ENCODE results near the gene GPC4.

Gene GPC4

DNA sequence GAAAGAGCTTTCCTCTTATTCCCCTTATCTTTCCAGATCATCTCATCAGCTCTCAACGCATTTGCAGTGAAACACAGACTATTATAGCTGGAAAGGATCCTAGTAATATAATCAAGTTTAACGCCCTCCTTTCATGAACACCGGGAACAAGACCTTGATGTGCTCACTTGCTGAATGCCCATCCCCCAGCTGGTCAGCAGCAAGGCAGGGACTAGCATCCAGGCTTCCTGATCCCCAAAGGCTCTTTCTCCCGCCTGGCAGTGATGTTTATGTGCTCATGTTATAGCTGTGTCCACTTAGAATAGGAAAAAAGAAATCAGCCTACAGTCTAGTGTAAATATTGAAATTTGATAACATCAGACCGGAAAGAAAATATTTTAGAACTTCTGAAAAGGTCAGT lies 24.6 kb downstream of the GPC4 start:
- Histone ChIP-seq H3K27ac (ENCODE audit: low read length) (no peak overlapping the region), H3K4me1 (ENCODE audit: control insufficient read depth, insufficient read depth, low read length) (no peaks in the 10 kb centered on the region), H3K27me3 (ENCODE audit: control insufficient read depth, insufficient read depth, low read length) (no peaks in the 10 kb centered on the region), H3K4me3 (ENCODE audit: low read length) (no peak overlapping the region), H3K36me3 (ENCODE audit: control insufficient read depth, insufficient read depth, low read length) (no peaks in the 10 kb centered on the region; the same call in 1 of the 2 replicates), H3K9me3 (ENCODE audit: control insufficient read depth, insufficient read depth, low read length) (no peaks in the 10 kb centered on the region)
- no peak for DNase-seq (ENCODE audit: low read depth, low spot score)
- no CpG with 5 or more reads among the region's 5 CpGs for WGBS (ENCODE audit: insufficient coverage, insufficient read length)

DNA sequence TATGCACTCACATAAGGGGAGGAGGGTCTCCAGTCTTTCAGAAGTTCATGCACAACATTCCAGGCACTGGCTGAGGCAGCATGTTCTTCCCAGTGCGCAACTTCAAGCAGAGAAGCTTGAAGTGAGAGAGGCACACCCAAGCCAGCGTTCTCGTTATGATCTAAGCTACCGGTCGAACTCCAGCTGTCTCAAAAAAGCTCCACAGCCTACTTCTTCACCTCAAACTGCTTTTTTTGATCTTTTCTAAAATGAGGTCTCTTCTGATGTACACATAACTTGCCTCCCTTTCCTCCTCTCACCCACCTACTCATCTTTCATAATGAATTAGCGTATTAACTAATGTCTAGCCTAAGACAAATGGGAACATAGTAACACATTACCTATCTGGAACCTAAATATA lies 25.3 kb downstream of the GPC4 start:
- H3K27ac ChIP-seq (ENCODE audit: low read length) = no peak overlapping the region
- no peaks in the 10 kb centered on the region for H3K4me1 ChIP-seq (ENCODE audit: control insufficient read depth, insufficient read depth, low read length)
- no peak overlapping the region for H3K4me3 ChIP-seq (ENCODE audit: low read length)
- WGBS (ENCODE audit: insufficient coverage, insufficient read length) = no CpG with 5 or more reads among the region's 6 CpGs
- no peaks in the 10 kb centered on the region for H3K27me3 ChIP-seq (ENCODE audit: control insufficient read depth, insufficient read depth, low read length)
- DNase-seq (ENCODE audit: low read depth, low spot score) = no peak
- no peaks in the 10 kb centered on the region for H3K9me3 ChIP-seq (ENCODE audit: control insufficient read depth, insufficient read depth, low read length)
- H3K36me3 ChIP-seq (ENCODE audit: control insufficient read depth, insufficient read depth, low read length) = no peaks in the 10 kb centered on the region; the same call in 1 of the 2 replicates

DNA sequence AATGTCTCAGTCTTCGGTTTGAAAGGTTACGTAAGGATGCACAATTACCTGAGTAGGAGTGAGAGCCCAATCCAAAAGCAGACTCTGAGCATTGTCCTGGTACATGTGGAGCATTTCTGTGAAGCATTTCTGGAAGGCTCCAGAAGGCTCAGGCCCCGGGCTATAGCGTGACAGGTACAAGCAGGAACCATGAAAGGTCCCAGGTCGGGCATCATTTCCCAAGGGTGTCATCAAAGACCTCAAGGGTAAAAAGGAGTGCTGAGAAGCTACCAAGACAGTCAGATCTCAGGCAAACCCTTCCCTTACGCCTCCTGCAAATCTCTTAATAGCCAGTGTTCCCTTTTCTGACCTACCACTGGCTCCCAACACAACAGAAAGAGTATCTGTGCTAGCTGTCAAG lies 30.8 kb downstream of the GPC4 start:
- Histone ChIP-seq H3K9me3 (ENCODE audit: control insufficient read depth, insufficient read depth, low read length) (no peaks in the 10 kb centered on the region), H3K36me3 (ENCODE audit: control insufficient read depth, insufficient read depth, low read length) (no peaks in the 10 kb centered on the region), H3K27me3 (ENCODE audit: control insufficient read depth, insufficient read depth, low read length) (no peaks in the 10 kb centered on the region), H3K4me1 (ENCODE audit: control insufficient read depth, insufficient read depth, low read length) (no peaks in the 10 kb centered on the region), H3K27ac (ENCODE audit: low read length) (no peak overlapping the region), H3K4me3 (ENCODE audit: low read length) (no peak overlapping the region)
- WGBS (ENCODE audit: insufficient coverage, insufficient read length) = no CpG with 5 or more reads among the region's 6 CpGs
- no peak for DNase-seq (ENCODE audit: low read depth, low spot score)

DNA sequence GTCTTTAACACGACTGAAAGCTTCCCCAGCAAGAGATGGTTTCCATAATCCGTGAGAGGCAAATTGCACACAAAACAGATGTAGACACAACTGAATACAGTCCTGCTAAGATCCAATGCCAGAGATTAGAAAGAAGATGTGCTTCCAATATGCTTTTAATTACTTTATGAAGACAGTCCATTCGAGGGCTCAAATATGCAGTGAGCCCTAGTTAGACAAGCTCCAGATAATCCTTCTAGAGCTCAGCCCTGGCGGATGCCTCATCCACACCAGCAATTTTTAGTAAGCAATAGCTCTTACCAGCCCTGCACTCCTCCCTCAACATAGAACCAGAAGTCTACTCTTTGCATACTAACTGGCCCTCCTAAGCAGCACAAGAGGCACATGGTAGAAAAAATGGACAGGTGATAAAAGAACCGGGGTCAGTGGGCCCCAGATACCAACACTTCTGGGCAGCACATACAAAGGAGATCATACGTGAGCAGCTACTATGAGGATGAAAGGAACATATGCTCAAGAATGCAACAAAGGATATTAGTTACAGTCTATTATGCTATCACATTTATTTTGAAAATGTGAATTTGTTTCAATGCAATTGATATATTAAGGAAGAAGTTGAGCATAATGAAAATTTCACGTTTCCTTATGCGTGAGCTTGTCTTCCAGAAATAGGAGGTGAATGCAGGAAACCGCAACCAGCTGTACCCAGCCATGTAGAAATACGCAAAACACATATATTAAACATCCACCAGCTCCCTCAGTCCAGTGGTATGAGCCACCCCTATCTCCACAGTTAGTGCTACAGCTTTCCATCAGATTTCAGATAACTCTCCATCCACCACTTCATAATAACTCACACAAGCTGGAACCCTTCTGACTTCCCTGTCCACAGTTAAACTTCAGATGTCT lies 34.3 kb downstream of the GPC4 start:
- DNase-seq (ENCODE audit: low read depth, low spot score) = no peak
- Histone ChIP-seq H3K9me3 (ENCODE audit: control insufficient read depth, insufficient read depth, low read length) (no peaks in the 10 kb centered on the region), H3K36me3 (ENCODE audit: control insufficient read depth, insufficient read depth, low read length) (peaks cover 2% of the 10 kb centered on the region; the same call in 1 of the 2 replicates), H3K27ac (ENCODE audit: low read length) (no peak overlapping the region), H3K27me3 (ENCODE audit: control insufficient read depth, insufficient read depth, low read length) (no peaks in the 10 kb centered on the region), H3K4me1 (ENCODE audit: control insufficient read depth, insufficient read depth, low read length) (peaks cover 3% of the 10 kb centered on the region; the same call in 1 of the 2 replicates), H3K4me3 (ENCODE audit: low read length) (no peak overlapping the region)
- no CpG with 5 or more reads among the region's 10 CpGs for WGBS (ENCODE audit: insufficient coverage, insufficient read length)

DNA sequence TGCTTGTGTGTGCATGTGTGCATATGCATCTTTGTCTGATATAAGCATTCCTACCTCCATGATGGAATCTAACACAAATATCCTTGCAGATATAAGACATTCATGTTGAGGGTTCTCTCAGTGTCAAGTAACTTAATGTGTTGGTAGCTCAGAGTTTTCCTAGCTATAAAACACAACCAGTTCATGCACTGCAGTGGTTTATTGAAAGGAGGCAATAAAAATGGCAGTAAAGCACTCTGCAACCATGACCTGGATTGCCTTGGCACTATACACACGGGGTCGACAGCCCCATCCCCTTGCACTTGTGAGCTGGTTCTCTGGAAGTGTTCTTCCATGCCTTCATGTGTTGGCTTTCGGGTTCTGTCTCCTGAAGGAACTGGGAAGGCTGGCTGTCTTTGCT lies 38.9 kb downstream of the GPC4 start:
- Histone ChIP-seq H3K4me1 (ENCODE audit: control insufficient read depth, insufficient read depth, low read length) (peaks cover 3% of the 10 kb centered on the region; the same call in 1 of the 2 replicates), H3K27ac (ENCODE audit: low read length) (no peak overlapping the region), H3K36me3 (ENCODE audit: control insufficient read depth, insufficient read depth, low read length) (peaks cover 2% of the 10 kb centered on the region; the same call in 1 of the 2 replicates), H3K27me3 (ENCODE audit: control insufficient read depth, insufficient read depth, low read length) (no peaks in the 10 kb centered on the region), H3K9me3 (ENCODE audit: control insufficient read depth, insufficient read depth, low read length) (no peaks in the 10 kb centered on the region), H3K4me3 (ENCODE audit: low read length) (no peak overlapping the region)
- DNase-seq (ENCODE audit: low read depth, low spot score) = no peak
- no CpG with 5 or more reads among the region's 3 CpGs for WGBS (ENCODE audit: insufficient coverage, insufficient read length)

DNA sequence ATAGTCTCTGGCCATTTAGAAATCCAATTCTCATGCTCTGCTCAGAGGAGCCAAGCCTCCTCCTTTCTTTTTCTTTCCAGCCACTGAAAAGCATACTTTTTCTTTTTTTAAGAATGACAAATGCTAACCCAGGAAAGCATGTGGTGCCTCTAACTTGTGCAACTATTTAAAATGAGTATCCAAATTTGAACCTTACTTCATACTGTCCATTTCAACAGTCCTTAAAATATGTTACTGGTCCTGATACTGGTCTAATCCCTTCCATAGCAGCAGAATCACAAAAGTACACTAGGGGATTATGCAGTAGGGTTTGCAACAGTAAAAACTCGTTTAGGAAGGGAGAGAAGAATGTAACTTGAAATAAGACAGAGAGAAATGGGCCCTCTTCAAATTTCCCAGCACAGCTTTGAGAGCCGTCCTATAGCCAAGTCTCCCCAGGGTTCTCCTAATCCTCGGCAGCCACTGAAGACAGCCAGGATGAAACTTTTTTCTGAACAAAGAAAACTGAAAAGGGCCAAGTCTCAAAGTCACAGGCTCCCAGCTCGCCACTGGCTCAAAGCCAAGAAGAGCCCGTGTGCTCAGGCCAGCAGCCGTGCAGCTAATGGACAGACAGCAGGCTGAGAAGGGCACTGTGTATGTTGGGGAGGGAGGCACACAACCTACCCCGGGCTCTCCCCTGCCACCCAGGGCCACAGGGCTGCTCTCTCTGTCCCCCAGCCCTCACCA lies 39.5 kb downstream of the GPC4 start:
- no CpG with 5 or more reads among the region's 7 CpGs for WGBS (ENCODE audit: insufficient coverage, insufficient read length)
- H3K4me3 ChIP-seq (ENCODE audit: low read length) = no peak overlapping the region
- H3K9me3 ChIP-seq (ENCODE audit: control insufficient read depth, insufficient read depth, low read length) = no peaks in the 10 kb centered on the region
- H3K4me1 ChIP-seq (ENCODE audit: control insufficient read depth, insufficient read depth, low read length) = peaks cover 3% of the 10 kb centered on the region; the same call in 1 of the 2 replicates
- H3K36me3 ChIP-seq (ENCODE audit: control insufficient read depth, insufficient read depth, low read length) = peaks cover 2% of the 10 kb centered on the region; the same call in 1 of the 2 replicates
- H3K27ac ChIP-seq (ENCODE audit: low read length) = no peak overlapping the region
- no peak for DNase-seq (ENCODE audit: low read depth, low spot score)
- no peaks in the 10 kb centered on the region for H3K27me3 ChIP-seq (ENCODE audit: control insufficient read depth, insufficient read depth, low read length)

DNA sequence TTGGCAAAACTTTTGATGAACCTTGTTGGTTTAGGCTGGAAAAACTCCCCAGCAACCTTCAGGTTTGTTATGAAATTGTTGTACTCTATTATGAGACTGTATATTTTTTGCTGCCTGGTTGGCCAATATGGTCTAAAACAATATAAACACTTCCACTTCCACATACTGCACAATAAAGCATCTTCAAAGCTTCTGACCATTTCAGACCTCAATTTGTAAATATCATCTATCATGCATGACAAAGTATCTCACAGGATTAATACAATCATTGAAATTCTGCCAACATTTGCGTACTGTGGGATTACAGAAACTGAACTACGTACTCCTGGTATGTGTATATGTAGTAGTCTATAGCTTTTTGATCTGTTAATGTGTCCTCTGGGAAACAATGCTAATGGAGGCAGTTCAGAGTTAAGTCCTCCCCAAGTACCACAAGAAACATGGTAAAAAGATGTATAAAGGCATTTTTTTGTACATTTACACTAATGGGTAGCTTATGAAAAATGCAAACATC lies 40.4 kb downstream of the GPC4 start:
- Histone ChIP-seq H3K4me3 (ENCODE audit: low read length) (no peak overlapping the region), H3K4me1 (ENCODE audit: control insufficient read depth, insufficient read depth, low read length) (peaks cover 3% of the 10 kb centered on the region; the same call in 1 of the 2 replicates), H3K27me3 (ENCODE audit: control insufficient read depth, insufficient read depth, low read length) (no peaks in the 10 kb centered on the region), H3K36me3 (ENCODE audit: control insufficient read depth, insufficient read depth, low read length) (peaks cover 2% of the 10 kb centered on the region; the same call in 1 of the 2 replicates), H3K9me3 (ENCODE audit: control insufficient read depth, insufficient read depth, low read length) (no peaks in the 10 kb centered on the region), H3K27ac (ENCODE audit: low read length) (no peak overlapping the region)
- WGBS (ENCODE audit: insufficient coverage, insufficient read length) = no CpG with 5 or more reads among the region's 2 CpGs
- DNase-seq (ENCODE audit: low read depth, low spot score) = no peak

DNA sequence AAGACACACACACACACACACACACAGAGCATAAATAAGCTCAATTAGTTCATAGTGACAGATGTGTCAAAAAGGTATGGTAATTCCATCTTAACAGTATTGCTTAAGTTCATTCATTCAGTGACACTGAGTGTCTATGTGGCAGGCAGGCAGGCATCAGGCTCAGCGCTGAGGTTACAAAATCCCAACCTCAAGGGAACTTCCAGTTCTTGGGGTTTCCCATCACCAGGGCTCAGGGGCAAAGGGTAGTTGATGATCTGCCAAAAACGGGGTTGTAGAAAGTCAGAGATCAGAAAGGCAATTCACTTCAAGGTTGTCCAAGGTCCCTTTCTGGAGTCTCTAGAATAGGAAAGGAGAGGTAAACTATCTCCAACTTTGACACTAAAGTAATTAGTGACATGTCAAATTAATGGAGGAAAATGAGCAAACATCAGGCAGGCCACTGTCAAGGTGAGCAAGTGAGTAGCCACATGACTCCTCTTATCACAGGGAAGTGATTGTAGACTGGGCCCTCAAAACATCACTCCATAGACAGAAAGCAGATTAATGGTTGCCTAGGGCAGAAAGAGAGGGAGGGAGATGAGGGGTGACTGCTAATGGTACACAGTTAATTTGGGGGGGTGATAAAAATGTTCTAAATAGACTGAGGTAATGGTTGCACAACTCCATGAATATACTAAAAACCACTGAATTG lies 41.8 kb downstream of the GPC4 start:
- DNase-seq (ENCODE audit: low read depth, low spot score) = no peak
- WGBS (ENCODE audit: insufficient coverage, insufficient read length) = no CpG with 5 or more reads among the region's 2 CpGs
- Histone ChIP-seq H3K27ac (ENCODE audit: low read length) (no peak overlapping the region), H3K4me3 (ENCODE audit: low read length) (no peak overlapping the region), H3K4me1 (ENCODE audit: control insufficient read depth, insufficient read depth, low read length) (peaks cover 3% of the 10 kb centered on the region; the same call in 1 of the 2 replicates), H3K27me3 (ENCODE audit: control insufficient read depth, insufficient read depth, low read length) (no peaks in the 10 kb centered on the region), H3K9me3 (ENCODE audit: control insufficient read depth, insufficient read depth, low read length) (no peaks in the 10 kb centered on the region), H3K36me3 (ENCODE audit: control insufficient read depth, insufficient read depth, low read length) (peaks cover 2% of the 10 kb centered on the region; the same call in 1 of the 2 replicates)

DNA sequence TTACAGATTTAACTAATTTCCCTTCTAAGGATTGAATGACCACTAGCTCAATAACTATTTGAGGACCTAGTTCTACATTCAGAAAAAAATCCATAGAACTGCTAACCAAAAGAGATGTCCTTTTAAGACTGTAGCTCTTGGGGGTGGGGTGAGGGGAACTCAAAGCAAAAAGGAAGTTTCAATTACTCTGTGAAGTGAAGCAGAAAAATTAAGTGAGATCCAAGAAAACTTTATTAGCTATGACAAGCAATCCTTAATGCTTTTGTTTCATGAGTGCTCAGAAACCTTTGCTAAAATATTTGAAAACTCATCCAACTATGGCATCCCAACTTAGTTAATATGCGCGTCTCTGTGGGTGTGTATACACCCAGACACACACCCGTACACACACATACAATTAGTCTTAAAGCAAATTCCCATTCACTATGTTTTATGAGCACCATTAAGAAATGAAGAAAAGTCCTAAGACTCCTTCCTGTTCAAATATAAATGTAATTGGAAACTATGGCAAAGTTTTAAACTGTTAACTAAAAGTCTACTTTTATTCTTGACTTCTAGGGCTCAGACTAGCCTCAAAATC lies 44.5 kb downstream of the GPC4 start:
- Histone ChIP-seq H3K9me3 (ENCODE audit: control insufficient read depth, insufficient read depth, low read length) (no peaks in the 10 kb centered on the region), H3K4me1 (ENCODE audit: control insufficient read depth, insufficient read depth, low read length) (no peaks in the 10 kb centered on the region), H3K4me3 (ENCODE audit: low read length) (no peak overlapping the region), H3K36me3 (ENCODE audit: control insufficient read depth, insufficient read depth, low read length) (no peaks in the 10 kb centered on the region), H3K27ac (ENCODE audit: low read length) (no peak overlapping the region), H3K27me3 (ENCODE audit: control insufficient read depth, insufficient read depth, low read length) (no peaks in the 10 kb centered on the region)
- no CpG with 5 or more reads among the region's 3 CpGs for WGBS (ENCODE audit: insufficient coverage, insufficient read length)
- no peak for DNase-seq (ENCODE audit: low read depth, low spot score)

DNA sequence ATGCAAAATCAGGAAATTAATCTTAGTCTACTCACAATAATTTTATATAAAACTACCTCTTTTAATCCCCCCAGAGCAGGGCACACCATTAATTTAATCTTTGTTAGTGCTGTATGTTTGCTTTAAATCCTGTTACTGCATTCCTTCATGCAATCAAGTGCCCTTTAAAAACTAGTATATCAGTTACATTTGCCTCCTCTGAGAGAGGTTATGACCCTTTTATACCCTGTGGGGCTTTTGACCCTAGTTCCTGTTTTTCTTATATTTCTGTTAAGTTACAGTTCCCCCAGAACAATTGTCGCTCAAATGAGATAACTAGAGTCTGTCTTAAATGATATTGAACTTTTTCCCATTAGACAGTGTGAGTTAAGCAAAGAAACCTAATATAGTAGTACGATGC lies 46.2 kb downstream of the GPC4 start:
- Histone ChIP-seq H3K27me3 (ENCODE audit: control insufficient read depth, insufficient read depth, low read length) (no peaks in the 10 kb centered on the region), H3K4me1 (ENCODE audit: control insufficient read depth, insufficient read depth, low read length) (no peaks in the 10 kb centered on the region), H3K9me3 (ENCODE audit: control insufficient read depth, insufficient read depth, low read length) (no peaks in the 10 kb centered on the region), H3K4me3 (ENCODE audit: low read length) (no peak overlapping the region), H3K27ac (ENCODE audit: low read length) (no peak overlapping the region), H3K36me3 (ENCODE audit: control insufficient read depth, insufficient read depth, low read length) (no peaks in the 10 kb centered on the region)
- DNase-seq (ENCODE audit: low read depth, low spot score) = no peak
- no CpG with 5 or more reads among the region's 2 CpGs for WGBS (ENCODE audit: insufficient coverage, insufficient read length)

Data from iPS DF 6.9 (cell line).